Endodermal cell (in vitro differentiated cells): ENCODE results near the gene EDEM1. TPM values are rescaled to one million over a fixed set of nuclear protein-coding genes. Genes with fewer than 3 reads are reported as not detected.

Source experiments
- DNase-seq: peaks from one replicate; pipeline ENCODE4 v3.0.0-alpha.2; 2017
- H3K27ac ChIP-seq: 2 replicates; pipeline ENCODE4 v1.5.1; 2013; ENCODE audit warnings: mild to moderate bottlenecking, low read depth, low read length, moderate library complexity
- H3K27me3 ChIP-seq: 2 replicates; pipeline ENCODE4 v1.6.1; 2013; ENCODE audit warnings: mild to moderate bottlenecking, low read length, moderate library complexity; ENCODE audit not compliant: insufficient read depth, control insufficient read depth, poor library complexity, severe bottlenecking
- H3K36me3 ChIP-seq: 2 replicates; pipeline ENCODE4 v1.7.0; 2013; ENCODE audit warnings: mild to moderate bottlenecking, low read length, moderate library complexity; ENCODE audit not compliant: control insufficient read depth, insufficient read depth
- H3K4me1 ChIP-seq: one replicate; pipeline ENCODE4 v1.7.0; 2013; ENCODE audit warnings: low read length; ENCODE audit not compliant: control insufficient read depth, insufficient read depth
- H3K4me3 ChIP-seq: 2 replicates; pipeline ENCODE4 v1.5.1; 2013; ENCODE audit warnings: mild to moderate bottlenecking, low read length, moderate library complexity
- H3K9ac ChIP-seq: 2 replicates; pipeline ENCODE4 v1.6.1; 2013; ENCODE audit warnings: mild to moderate bottlenecking, low read length, moderate library complexity; ENCODE audit not compliant: poor library complexity, severe bottlenecking; ENCODE audit errors: extremely low read depth
- H3K9me3 ChIP-seq: 2 replicates; pipeline ENCODE4 v1.6.1; 2013; ENCODE audit warnings: mild to moderate bottlenecking, low read length, moderate library complexity; ENCODE audit not compliant: control insufficient read depth
- H3K27ac Mint-ChIP-seq: 2 replicates; pipeline ENCODE4 v1.8.0; 2020; ENCODE audit warnings: mixed read lengths
- H3K27me3 Mint-ChIP-seq: 2 replicates; pipeline ENCODE4 v1.8.0; 2021; ENCODE audit warnings: mild to moderate bottlenecking, mixed read lengths; ENCODE audit not compliant: insufficient read depth
- H3K36me3 Mint-ChIP-seq: 2 replicates; pipeline ENCODE4 v1.8.0; 2020; ENCODE audit warnings: low read depth, mixed read lengths
- H3K4me1 Mint-ChIP-seq: 2 replicates; pipeline ENCODE4 v1.8.0; 2020; ENCODE audit warnings: mixed read lengths
- H3K4me3 Mint-ChIP-seq: 2 replicates; pipeline ENCODE4 v1.8.0; 2020; ENCODE audit warnings: mild to moderate bottlenecking, moderate library complexity, mixed read lengths
- H3K9me3 Mint-ChIP-seq: 2 replicates; pipeline ENCODE4 v1.8.0; 2020; ENCODE audit warnings: mild to moderate bottlenecking, mixed read lengths
- WGBS, 2 experiments: methylation state at CpG; one replicate each; pipeline versions ENCODE4 v1.1.5 to v1.1.7; 2013; ENCODE audit warnings: missing lambda C conversion rate in 2 of 2, mixed read lengths in 1 of 2; ENCODE audit not compliant: insufficient coverage in 1 of 2, insufficient read length in 1 of 2; 5-methylcytosine and 5-hydroxymethylcytosine counted together
- total RNA-seq, 2 donors: library from RNA; stranded (reverse); fragmentation: NEBNext Ultra II Directional in 1 of 2; extraction: Animal tissue kit (Norgen Biotek cat#: 25700) in 1 of 2; gene quantifications; 2 replicates in 1 of 2; 3 replicates in 1 of 2; pipeline ENCODE4 v1.2.1, GENCODE V29; 2021
- TF ChIP-seq, protein P1 (sequence below): fragments of 200-600 bp; sonication (generic); conservative IDR thresholded peaks from 2 replicates; pipeline ENCODE4 v1.5.0; 2021; ENCODE audit warnings: antibody characterized with exemption, mild to moderate bottlenecking

EDEM1 gene
- total RNA-seq, 2 donors from 2014 or later, result 24.5 to 28.1 TPM

- peak overlapping the region; percentile 50 for H3K27ac Mint-ChIP-seq
- H3K27ac ChIP-seq, result no peak overlapping the region
Measured at GRCh38 chr3:5218815-5219214, 31.3 kb downstream of the EDEM1 start.

GRCh38 chr3:5219216-5219615 is 31.7 kb downstream of the EDEM1 start:
- Histone ChIP-seq H3K4me1 (peaks cover 13% of the 10 kb centered on the region), H3K27me3 (no peaks in the 10 kb centered on the region), H3K9ac (no peak overlapping the region), H3K36me3 (peaks cover 36% of the 10 kb centered on the region), H3K27ac (no peak overlapping the region), H3K9me3 (no peaks in the 10 kb centered on the region), H3K4me3 (no peak overlapping the region)
- H3K36me3 Mint-ChIP-seq, result peaks cover 38% of the 10 kb centered on the region
- peak overlapping the region; percentile 50 for H3K27ac Mint-ChIP-seq
- TF ChIP-seq, protein P1, sequence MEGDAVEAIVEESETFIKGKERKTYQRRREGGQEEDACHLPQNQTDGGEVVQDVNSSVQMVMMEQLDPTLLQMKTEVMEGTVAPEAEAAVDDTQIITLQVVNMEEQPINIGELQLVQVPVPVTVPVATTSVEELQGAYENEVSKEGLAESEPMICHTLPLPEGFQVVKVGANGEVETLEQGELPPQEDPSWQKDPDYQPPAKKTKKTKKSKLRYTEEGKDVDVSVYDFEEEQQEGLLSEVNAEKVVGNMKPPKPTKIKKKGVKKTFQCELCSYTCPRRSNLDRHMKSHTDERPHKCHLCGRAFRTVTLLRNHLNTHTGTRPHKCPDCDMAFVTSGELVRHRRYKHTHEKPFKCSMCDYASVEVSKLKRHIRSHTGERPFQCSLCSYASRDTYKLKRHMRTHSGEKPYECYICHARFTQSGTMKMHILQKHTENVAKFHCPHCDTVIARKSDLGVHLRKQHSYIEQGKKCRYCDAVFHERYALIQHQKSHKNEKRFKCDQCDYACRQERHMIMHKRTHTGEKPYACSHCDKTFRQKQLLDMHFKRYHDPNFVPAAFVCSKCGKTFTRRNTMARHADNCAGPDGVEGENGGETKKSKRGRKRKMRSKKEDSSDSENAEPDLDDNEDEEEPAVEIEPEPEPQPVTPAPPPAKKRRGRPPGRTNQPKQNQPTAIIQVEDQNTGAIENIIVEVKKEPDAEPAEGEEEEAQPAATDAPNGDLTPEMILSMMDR, result no peak
- H3K4me1 Mint-ChIP-seq, result peaks cover 40% of the 10 kb centered on the region
- peak; percentile 63 for DNase-seq
- 70 to 86% methylated on average over 1 to 4 of the region's 4 CpGs for WGBS, 2 experiments
- H3K27me3 Mint-ChIP-seq, result no peaks in the 10 kb centered on the region
- H3K9me3 Mint-ChIP-seq, result no peaks in the 10 kb centered on the region
- no peak overlapping the region for H3K4me3 Mint-ChIP-seq

More at GRCh38 chr3:5218815-5219214, 31.3 kb downstream of the EDEM1 start:
- Mint-ChIP-seq H3K36me3 (peaks cover 42% of the 10 kb centered on the region), H3K4me3 (no peak overlapping the region), H3K4me1 (peaks cover 44% of the 10 kb centered on the region), H3K27me3 (no peaks in the 10 kb centered on the region), H3K9me3 (no peaks in the 10 kb centered on the region)
- no peak overlapping the region for H3K9ac ChIP-seq
- peaks cover 13% of the 10 kb centered on the region for H3K4me1 ChIP-seq
- no peaks in the 10 kb centered on the region for H3K9me3 ChIP-seq
- peaks cover 40% of the 10 kb centered on the region for H3K36me3 ChIP-seq
- TF ChIP-seq, protein P1, result no peak
- H3K4me3 ChIP-seq, result no peak overlapping the region
- DNase-seq, result no peak
- no peaks in the 10 kb centered on the region for H3K27me3 ChIP-seq
- 87 to 88% methylated on average over 3 to 5 of the region's 5 CpGs for WGBS, 2 experiments

GRCh38 chr3:5220193-5220592 is 32.7 kb downstream of the EDEM1 start:
- Histone ChIP-seq H3K9ac (no peak overlapping the region), H3K27me3 (no peaks in the 10 kb centered on the region), H3K27ac (no peak overlapping the region), H3K4me1 (peaks cover 13% of the 10 kb centered on the region), H3K4me3 (no peak overlapping the region), H3K9me3 (no peaks in the 10 kb centered on the region), H3K36me3 (peaks cover 26% of the 10 kb centered on the region)
- H3K9me3 Mint-ChIP-seq, result no peaks in the 10 kb centered on the region
- no peaks in the 10 kb centered on the region for H3K27me3 Mint-ChIP-seq
- peak overlapping the region; percentile 36 for H3K27ac Mint-ChIP-seq
- TF ChIP-seq, protein P1, result no peak
- H3K36me3 Mint-ChIP-seq, result peaks cover 30% of the 10 kb centered on the region
- no peak overlapping the region for H3K4me3 Mint-ChIP-seq
- no peak for DNase-seq
- peaks cover 32% of the 10 kb centered on the region for H3K4me1 Mint-ChIP-seq
- 89% methylated on average over 3 to 5 of the region's 5 CpGs for WGBS, 2 experiments
